NCI-H1092 treated with DMSO at 0.1 percent for 48 hours (cell line): Measurements from ENCODE around the gene TMEM208.

Experiments
- DNase-seq: peaks from one replicate; lab custom pipeline; 2025; lab: John Stamatoyannopoulos, UW

Gene TMEM208

DNA sequence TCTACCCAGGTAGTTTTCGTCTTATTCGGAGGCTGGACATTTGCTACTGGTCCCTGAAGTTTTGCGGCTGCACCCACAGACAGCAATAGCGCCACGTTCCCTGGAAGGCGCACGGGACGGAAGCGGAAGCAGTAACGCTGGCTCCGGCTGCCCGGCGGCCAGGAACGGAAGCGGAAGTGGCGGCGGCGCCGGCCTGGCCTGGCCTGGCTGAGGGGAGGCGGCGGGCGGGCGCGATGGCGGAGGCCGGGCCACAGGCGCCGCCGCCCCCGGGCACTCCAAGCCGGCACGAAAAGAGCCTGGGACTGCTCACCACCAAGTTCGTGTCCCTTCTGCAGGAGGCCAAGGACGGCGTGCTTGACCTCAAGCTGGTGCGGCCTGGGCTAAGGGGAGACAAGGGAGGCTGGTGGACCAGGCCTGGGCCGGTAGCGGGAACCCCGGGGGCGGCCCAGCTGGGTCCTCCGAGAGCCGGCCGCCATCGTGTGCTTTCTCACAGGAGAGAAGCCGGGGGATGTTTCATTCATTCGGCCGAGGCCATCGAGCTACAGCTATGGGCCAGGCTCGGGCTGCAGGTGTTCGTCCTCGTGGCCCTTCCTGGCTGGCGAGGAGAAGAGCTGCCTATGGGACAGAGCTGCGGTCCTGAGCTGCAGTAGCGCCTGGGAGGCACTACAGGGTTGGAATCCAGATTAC lies 34.8 kb upstream of the TMEM208 start, which contains the start of gene E2F4:
E2F4 (plus strand) TSS at position 161 of the 687 bp plus-strand sequence; CDS start at position 234, 73 bp downstream.
- peak; percentile 88 for DNase-seq

DNA sequence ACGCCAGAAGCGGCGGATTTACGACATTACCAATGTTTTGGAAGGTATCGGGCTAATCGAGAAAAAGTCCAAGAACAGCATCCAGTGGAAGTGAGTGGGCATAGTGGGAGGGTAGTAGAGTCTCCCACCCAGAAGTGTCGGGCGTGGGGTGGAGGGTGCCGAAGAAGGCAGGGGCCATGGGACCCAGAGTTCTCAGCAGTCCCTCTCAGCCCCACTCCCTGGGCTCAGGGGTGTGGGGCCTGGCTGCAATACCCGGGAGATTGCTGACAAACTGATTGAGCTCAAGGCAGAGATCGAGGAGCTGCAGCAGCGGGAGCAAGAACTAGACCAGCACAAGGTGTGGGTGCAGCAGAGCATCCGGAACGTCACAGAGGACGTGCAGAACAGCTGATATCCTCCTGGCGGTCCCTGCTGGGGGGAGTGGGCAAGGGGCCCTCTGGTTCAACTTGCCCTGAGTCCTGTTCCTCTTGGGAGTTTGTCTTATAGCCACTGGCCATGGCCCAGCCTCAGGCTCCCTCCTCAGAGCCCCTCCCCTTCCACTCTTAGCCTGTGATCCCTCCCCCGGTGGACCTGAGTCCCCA lies 34.1 kb upstream of the TMEM208 start:
- no peak for DNase-seq

DNA sequence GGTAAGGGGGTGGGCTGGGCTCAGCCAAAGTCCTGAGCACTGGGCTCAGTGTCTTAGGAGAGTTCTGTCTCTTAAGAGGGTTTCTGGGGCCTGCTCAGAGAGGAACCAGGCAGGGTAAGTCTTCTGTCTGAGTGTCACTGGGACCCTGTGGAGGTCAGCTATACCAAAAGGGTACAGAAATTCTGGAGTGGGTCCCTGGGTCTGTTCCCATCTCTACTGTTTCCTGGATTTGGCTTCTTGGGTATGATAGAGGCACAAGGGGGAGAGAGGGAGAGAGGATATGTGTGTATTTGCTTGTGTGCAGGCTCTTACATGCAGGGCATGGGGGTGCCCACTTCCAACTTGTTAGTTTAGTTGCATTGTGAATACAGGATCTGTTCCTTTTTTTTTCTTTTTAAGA lies 33.4 kb upstream of the TMEM208 start:
- DNase-seq, result no peak

DNA sequence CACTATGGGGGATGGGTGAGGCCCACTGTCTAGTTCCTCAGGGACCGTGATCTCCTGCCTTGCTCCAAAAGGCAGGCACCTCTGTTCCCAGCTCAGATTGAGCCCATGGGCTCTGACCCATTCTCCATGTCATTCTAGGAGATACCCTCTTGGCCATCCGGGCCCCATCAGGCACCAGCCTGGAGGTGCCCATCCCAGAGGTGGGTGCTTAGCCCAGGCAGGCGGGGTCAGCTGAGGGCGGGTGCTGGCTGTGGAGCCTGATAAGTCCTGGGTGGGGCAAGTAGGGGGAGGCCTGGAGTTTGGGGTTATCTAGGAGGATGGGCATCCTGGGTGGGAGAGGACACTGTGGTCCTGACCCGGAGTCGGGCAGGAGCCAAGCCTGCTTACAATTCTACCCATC lies 32.7 kb upstream of the TMEM208 start:
- no peak for DNase-seq

DNA sequence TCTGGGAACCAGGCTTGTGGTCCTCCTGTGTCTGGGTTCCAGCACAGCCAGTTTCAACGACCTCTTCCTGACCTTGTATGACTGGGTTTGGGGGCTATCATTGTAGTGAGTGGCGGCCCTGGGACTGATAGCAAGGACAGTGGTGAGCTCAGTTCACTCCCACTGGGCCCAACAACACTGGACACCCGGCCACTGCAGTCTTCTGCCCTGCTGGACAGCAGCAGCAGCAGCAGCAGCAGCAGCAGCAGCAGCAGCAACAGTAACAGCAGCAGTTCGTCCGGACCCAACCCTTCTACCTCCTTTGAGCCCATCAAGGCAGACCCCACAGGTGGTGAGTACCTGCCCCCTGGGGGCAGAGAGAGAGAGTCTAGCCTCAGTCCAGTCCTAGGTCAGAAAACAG lies 31.3 kb upstream of the TMEM208 start:
- DNase-seq, result no peak

DNA sequence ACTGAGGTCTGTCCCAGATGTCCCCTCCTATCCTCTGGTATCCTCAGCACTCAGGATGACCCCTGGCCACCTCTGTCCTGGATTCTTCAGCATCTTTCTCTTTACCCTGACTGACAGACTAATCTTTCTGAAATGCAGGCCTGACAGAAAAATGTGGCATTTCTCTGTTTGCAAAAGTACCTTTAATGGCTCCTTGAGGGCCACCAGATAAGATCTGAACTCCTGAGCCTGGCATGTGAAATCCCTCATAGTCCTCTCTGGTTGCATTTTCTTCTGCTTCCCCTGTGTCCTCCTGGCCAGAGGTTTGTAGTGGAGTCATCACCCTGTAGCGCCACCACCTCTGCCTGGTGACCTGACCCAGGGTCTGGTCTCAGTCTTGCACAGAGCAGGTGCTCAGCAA lies 30.0 kb upstream of the TMEM208 start:
- DNase-seq, result no peak

DNA sequence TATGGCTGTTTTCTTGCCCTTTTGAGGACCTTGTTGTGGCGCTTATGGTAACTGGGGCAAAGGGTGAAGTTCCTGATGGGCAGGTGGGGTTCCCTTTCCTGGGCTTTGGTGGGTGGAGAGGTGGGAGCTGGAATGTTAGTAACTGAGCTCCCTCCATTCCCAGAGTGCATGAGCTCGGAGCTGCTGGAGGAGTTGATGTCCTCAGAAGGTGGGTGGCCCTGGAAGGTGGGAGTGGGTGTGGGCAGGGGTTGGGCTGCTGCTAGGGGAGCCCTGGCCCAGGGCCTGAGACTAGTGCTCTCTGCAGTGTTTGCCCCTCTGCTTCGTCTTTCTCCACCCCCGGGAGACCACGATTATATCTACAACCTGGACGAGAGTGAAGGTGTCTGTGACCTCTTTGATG lies 29.2 kb upstream of the TMEM208 start:
- DNase-seq, result no peak

DNA sequence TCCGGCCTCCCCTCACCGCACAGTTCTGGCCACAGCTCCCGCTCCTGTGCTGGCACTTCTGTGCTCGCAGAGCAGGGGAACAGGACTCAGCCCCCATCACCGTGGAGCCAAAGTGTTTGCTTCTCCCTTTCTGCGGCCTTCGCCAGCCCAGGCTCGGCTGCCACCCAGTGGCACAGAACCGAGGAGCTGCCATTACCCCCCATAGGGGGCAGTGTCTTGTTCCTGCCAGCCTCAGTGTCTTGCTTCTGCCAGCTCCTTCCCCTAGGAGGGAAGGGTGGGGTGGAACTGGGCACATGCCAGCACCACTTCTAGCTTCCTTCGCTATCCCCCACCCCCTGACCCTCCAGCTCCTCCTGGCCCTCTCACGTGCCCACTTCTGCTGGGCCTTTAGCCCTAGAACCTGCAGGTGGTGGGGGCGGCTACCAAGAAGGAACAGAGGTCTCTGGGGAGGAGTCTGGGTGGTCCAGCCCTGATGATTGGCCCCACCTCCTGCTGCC lies 28.6 kb upstream of the TMEM208 start:
- DNase-seq, result no peak

DNA sequence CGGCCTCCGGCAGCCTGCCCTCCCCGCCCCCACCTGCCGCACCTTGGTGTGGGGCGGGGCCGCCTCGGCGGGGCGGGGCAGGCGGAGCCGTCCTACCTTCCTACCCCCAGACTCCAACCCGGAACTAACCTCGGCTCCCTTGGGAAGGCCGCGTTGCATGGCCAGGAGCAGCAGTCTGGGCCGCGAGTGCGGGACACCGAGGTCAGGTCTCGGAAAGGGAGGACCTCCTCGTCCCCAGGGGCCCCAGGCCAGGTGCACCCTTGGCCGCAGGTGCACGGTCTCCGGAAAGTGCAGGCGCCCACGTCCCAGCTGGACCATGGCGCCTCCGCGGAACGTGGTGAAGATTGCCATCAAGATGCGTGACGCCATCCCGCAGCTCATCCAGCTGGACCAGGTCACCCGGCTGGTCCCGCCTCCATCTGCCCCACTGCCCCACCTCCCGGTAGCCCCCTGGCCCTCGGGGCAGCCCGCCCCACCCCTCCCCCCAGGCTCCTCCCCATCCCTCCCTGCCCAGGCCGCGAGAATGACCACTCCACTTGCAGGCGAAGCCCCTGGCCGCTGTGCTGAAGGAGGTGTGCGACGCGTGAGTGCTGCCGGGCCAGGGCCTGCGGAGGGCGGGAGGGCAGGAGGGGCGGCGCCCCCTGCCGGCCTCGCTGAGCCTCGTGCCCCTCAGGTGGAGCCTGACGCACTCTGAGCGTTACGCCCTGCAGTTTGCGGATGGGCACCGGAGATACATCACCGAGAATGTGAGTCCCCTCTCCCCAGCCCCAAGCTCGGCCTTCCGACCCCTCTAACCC lies 27.7 kb upstream of the TMEM208 start, which contains the start of gene ELMO3:
ELMO3 (plus strand) TSS at position 121 of the 797 bp plus-strand sequence; CDS start at position 317, 196 bp downstream.
- no peak for DNase-seq

DNA sequence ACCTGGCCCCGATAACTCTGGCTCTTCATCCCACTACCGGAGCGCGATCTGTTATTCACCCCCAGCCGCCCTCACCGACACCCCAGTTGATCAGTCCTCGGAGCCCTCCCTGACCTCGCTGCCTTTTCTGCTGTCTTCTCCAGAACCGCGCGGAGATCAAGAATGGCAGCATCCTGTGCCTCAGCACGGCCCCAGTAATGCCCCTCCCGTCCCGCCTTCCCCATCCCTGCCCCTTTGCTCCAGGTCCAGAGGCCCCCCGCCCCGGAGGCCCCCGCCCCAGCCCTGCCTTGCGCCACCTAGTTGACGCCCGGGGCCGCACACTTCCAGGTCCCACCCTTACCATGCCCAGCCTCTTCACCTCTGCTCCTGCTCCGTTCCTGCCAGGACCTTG lies 27.1 kb upstream of the TMEM208 start:
- no peak for DNase-seq

DNA sequence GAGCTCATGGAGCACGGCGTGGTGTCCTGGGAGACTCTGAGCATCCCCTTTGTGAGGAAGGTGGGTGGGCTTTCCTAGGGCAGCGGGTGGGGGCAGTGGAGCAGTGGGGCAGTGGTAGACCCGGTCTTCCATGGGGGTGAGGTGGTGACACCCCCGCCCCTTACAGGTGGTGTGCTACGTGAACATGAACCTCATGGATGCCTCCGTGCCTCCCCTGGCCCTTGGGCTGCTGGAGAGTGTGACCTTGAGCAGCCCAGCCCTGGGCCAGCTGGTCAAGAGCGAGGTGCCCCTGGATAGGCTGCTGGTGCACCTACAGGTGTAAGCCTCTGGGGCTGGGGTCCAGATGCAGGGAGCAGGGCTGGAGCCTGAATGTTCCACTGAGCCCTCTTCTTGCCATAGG lies 26.4 kb upstream of the TMEM208 start:
- no peak for DNase-seq

DNA sequence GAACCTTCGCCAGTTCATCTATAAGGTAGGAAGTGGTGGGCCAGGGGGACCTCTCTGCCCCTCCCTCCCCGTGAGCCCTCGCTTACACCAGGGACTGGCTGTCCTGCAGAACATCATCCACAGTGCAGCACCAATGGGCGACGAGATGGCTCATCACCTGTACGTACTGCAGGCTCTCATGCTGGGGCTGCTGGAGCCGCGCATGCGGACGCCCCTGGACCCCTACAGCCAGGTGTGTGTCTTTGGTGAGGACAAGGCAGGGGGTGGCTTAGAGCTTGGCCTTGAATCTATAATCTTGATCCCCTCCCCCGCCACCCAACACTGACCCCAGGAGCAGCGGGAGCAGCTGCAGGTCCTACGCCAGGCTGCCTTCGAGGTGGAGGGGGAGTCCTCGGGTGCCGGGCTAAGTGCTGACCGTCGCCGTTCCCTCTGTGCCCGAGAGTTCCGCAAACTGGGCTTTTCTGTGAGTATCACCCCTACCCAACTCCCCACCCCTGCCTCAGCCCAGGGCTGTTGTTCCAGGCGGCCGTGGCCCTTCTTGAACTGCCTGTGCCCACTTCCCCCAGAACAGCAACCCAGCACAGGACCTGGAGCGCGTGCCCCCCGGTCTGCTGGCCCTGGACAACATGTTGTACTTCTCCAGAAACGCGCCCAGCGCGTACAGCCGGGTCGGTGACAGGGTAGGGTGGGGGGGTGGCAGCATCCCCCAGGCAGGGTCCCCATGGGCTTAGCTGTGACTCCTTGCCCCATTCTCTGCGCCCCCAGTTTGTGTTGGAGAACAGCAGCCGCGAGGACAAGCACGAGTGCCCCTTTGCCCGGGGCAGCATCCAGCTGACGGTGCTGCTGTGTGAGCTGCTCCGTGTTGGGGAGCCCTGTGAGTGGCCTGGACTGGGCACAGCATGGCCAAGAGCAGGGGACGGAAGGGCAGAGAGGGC lies 25.3 kb upstream of the TMEM208 start:
- no peak for DNase-seq

DNA sequence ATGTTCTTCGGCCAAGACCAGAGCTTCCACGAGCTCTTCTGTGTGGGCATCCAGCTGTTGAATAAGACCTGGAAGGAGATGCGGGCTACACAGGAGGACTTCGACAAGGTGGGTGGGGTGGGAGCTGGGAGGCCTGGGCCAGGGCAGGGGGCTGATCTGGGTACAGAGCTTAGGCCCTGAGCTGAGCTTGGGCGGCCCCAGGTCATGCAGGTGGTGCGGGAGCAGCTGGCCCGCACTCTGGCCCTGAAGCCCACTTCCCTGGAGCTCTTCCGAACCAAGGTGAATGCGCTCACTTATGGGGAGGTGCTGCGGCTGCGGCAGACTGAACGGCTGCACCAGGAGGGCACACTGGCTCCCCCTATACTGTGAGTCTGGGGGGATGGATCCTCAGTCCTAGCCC lies 24.5 kb upstream of the TMEM208 start:
- no peak for DNase-seq

DNA sequence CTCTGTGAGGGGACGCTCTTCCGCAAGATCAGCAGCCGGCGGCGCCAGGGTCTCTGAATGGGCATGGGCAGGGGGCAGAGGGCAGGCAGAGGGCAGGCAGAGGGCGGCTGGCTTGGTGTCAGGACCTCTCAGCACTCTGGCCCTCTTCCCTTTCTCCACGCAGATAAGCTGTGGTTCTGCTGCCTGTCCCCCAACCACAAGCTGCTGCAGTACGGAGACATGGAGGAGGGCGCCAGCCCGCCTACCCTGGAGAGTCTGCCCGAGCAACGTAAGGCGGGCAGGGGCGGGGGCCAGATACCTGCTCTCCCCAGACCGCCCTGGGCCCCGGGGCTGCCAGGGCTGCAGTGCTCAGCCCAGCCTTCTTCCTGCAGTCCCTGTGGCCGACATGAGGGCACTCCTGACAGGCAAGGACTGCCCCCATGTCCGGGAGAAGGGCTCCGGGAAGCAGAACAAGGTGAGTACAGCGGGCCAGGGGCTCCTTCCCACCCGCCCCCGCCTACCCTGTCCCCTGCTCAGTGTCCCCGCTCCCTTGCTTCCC lies 23.9 kb upstream of the TMEM208 start:
- no peak for DNase-seq

DNA sequence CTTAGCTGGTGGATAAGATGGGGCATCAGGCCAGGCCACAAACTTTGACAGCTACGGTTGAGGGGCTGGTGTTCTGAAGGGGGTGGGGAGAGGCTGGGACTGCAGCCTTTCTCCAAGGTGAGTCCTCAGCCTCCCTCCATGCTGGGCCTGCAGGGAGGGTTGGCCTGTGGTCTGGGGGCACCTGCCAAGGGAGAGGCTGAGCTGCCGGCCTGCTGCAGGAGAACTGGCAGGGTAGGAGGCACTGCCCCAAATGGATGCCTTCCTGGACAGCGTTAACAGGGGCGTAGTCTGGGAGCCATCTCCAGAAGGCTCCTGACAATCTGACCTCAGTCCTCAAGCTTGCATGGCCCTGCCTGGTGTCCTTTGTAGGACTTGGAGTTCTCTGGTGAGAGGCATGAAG lies 22.9 kb upstream of the TMEM208 start:
- no peak for DNase-seq

DNA sequence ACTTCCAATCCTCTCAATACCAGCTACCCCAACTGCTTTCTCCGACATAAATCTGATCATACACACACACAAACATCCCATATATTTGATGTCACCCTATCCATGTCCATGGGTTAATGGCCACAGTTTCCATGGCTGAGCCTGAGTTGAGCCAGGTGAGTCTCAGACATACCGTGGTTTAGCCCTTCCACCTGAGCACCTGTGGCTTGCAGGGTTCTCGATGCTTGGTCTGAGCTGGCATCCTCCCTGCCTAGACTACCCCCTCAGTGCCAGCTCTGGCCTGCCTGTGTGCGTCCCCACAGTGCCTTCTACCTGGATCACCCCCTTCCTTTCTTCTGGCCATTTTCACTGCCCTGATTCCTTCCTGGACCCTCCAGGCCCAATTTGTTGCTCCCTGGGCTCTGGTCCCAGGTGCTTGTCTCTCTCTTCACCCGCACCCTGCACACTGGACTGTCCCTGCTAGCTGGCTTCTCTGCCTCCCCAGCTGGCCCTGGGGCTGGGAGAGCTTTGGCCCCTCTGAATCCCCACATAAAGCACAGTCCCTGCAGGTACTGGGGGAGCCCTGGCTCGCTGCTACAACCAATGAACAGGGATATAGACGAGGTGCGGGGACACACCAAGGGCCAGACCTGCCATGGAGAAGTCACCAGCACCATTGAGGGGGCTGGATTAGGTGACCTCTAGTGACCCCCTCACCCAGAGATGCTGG lies 20.6 kb upstream of the TMEM208 start:
- no peak for DNase-seq

DNA sequence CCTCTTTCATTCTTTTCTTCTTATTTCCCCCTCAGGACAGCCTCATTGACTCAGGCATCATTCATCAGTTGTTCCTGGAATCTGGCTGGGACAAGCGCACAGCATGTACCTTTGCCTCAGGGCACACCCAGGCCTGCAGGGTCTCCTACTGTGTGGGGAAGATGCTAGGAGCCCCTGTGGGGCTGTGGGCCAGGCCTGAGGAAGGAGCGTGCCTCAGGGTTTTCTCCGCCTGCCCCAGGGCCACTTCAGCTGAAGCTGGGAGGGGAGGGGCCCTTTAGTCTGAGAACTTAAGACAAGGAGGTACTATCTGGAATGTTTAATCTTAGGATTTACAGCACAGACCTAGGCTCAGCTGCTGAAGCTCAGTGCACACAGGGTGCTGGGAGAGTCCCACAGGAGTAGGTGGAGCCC lies 20.1 kb upstream of the TMEM208 start:
- no peak for DNase-seq

DNA sequence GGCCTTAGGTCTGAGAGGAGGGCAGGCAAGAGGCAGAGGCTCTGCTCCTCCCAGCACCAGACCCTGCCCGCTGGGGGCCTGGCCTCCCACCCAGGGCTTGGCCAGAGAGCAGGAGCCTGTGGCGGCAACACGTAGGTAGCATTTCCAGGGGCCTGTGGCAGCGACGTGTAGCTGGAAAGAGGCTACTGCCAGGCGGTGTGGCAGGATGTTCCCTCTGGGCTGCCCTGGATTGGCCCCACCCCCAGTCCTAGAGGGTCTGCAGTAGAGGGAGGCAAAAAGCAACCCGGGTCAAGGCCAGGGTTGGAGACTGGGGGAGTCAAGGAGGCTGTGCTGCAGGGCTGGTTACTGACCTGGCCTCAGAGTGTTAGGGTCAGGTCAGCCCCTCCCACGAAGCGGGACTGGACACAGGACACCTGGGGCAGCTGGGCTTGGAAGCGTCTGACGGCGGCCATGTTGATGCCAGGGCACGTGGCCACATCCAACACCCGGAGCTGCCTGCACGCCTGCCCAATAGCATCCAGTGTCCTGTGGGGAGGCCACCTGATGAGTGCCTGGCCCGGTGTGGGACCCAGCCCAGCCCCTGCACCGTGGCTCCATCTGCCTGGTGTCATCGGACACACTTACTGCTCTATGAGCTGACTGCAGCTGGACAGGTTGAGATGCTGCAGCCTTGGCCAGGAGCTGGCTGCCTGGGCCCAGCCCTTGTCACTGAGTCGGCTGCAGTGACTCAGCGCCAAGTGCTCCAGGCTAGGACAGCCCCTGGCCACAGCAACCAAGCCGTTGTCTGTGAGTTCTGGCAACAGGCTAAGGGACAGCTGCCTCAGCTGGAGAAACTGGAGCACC lies 19.5 kb upstream of the TMEM208 start:
- DNase-seq, result no peak

DNA sequence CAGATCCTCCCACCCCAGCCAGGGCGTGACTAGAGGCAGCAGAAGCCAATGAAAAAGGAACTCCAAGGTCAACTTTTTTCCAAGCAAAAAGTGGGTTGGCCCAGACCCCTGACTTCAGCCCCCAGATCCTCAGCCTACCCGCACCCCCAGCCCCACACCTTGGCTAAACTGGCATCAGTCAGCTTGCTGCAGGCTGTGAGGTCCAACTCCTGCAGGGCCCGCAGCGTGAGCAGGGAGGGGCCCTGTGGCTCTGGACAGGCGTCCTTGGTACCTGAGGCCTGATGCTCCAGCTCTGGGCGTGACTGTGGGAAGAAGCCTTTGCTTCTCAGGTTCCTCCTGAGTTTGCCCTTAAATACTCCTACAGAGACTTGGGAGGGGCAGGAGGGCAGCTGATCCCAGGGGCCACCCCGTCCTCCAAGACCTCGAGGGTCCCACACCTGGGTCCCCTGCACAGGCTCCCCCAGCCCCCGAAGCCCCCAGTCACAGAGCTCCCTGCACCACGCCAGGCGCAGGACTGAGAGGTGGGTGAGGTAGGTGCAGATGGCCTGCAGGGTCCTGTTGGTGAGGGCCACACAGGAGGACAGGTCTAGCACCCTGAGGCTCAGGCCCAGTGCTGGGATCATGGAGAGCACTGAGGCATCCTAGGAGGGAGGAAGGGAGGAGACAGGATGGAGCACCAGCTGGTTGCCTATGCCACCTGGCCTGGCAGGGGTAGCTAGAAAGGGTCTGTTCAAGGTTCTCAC lies 18.6 kb upstream of the TMEM208 start:
- DNase-seq, result no peak
